OCI-LY3 (cell line): Measurements from ENCODE around the gene ATP10B.

Source experiments
- CTCF ChIP-seq: fragments of 200-600, 300-600 bp; sonication (generic); IDR thresholded peaks from 2 replicates; pipeline ENCODE4 v1.5.1; 2014; ENCODE audit warnings: antibody characterized with exemption, low read length, low read depth
- EZH2phosphoT487 ChIP-seq: fragments of 200-600 bp; shearing (Covaris generic); IDR thresholded peaks from 2 replicates; pipeline ENCODE4 v1.6.1; 2018; ENCODE audit warnings: antibody characterized with exemption, mixed run types, low read depth

- TF ChIP-seq CTCF (no peak), EZH2phosphoT487 (no peak)
Measured at GRCh38 chr5:160514191-160514590, 337.8 kb downstream of the ATP10B start.
